ENCODE data around the gene CHST10.

The CHST10 gene

GRCh38 chr2:100383306-100383705 is 34.2 kb downstream of the CHST10 start:
- H3K27ac ChIP-seq (ENCODE audit: poor library complexity, severe bottlenecking) = no peak overlapping the region
- H3K27me3 ChIP-seq (ENCODE audit: insufficient read depth, poor library complexity, severe bottlenecking) = no peaks in the 10 kb centered on the region
- no peaks in the 10 kb centered on the region for H3K4me1 ChIP-seq (ENCODE audit: insufficient read depth, poor library complexity, severe bottlenecking)
- no peaks in the 10 kb centered on the region for H3K9me3 ChIP-seq (ENCODE audit: severe bottlenecking)
- no peak for TF ChIP-seq CTCF (IDR thresholded peaks at IDR 0.05; ENCODE audit: poor library complexity, severe bottlenecking)
- no peak overlapping the region for H3K4me3 ChIP-seq (ENCODE audit: severe bottlenecking)
- DNase-seq (ENCODE audit: low spot score) (no peak), ATAC-seq (ENCODE audit: low read depth) (no peak)
- H3K36me3 ChIP-seq (ENCODE audit: low read depth) = no peaks in the 10 kb centered on the region

- Histone ChIP-seq H3K36me3 (ENCODE audit: low read depth) (no peaks in the 10 kb centered on the region), H3K4me3 (ENCODE audit: severe bottlenecking) (no peak overlapping the region), H3K4me1 (ENCODE audit: insufficient read depth, poor library complexity, severe bottlenecking) (no peaks in the 10 kb centered on the region), H3K9me3 (ENCODE audit: severe bottlenecking) (no peaks in the 10 kb centered on the region), H3K27ac (ENCODE audit: poor library complexity, severe bottlenecking) (no peak overlapping the region), H3K27me3 (ENCODE audit: insufficient read depth, poor library complexity, severe bottlenecking) (no peaks in the 10 kb centered on the region)
- no peak for DNase-seq (ENCODE audit: low spot score)
- peak; percentile 82 for TF ChIP-seq CTCF (IDR thresholded peaks at IDR 0.05; ENCODE audit: poor library complexity, severe bottlenecking)
- ATAC-seq (ENCODE audit: low read depth) = peak; percentile 62; the same call in 2 of the 3 replicates
These were observed 36.2 kb downstream of the CHST10 start for GRCh38 chr2:100381240-100381639.

- Histone ChIP-seq H3K4me1 (ENCODE audit: insufficient read depth, poor library complexity, severe bottlenecking) (no peaks in the 10 kb centered on the region), H3K27me3 (ENCODE audit: insufficient read depth, poor library complexity, severe bottlenecking) (no peaks in the 10 kb centered on the region), H3K36me3 (ENCODE audit: low read depth) (no peaks in the 10 kb centered on the region), H3K4me3 (ENCODE audit: severe bottlenecking) (no peak overlapping the region), H3K27ac (ENCODE audit: poor library complexity, severe bottlenecking) (no peak overlapping the region), H3K9me3 (ENCODE audit: severe bottlenecking) (no peaks in the 10 kb centered on the region)
- no peak for DNase-seq (ENCODE audit: low spot score)
- ATAC-seq (ENCODE audit: low read depth) = no peak
- TF ChIP-seq CTCF (IDR thresholded peaks at IDR 0.05; ENCODE audit: poor library complexity, severe bottlenecking) = no peak
These were observed 36.8 kb downstream of the CHST10 start for GRCh38 chr2:100380681-100381080.

- no peaks in the 10 kb centered on the region for H3K9me3 ChIP-seq (ENCODE audit: severe bottlenecking)
- H3K27ac ChIP-seq (ENCODE audit: poor library complexity, severe bottlenecking) = no peak overlapping the region
- TF ChIP-seq CTCF (IDR thresholded peaks at IDR 0.05; ENCODE audit: poor library complexity, severe bottlenecking) = no peak
- no peak overlapping the region for H3K4me3 ChIP-seq (ENCODE audit: severe bottlenecking)
- ATAC-seq (ENCODE audit: low read depth) (no peak), DNase-seq (ENCODE audit: low spot score) (no peak)
- peaks cover 13% of the 10 kb centered on the region for H3K27me3 ChIP-seq (ENCODE audit: insufficient read depth, poor library complexity, severe bottlenecking)
- H3K36me3 ChIP-seq (ENCODE audit: low read depth) = no peaks in the 10 kb centered on the region
- H3K4me1 ChIP-seq (ENCODE audit: insufficient read depth, poor library complexity, severe bottlenecking) = no peaks in the 10 kb centered on the region
These were observed 40.6 kb downstream of the CHST10 start for GRCh38 chr2:100376836-100377235.

- Histone ChIP-seq H3K9me3 (ENCODE audit: severe bottlenecking) (peaks cover 2% of the 10 kb centered on the region), H3K4me1 (ENCODE audit: insufficient read depth, poor library complexity, severe bottlenecking) (peaks cover 8% of the 10 kb centered on the region), H3K36me3 (ENCODE audit: low read depth) (no peaks in the 10 kb centered on the region), H3K27me3 (ENCODE audit: insufficient read depth, poor library complexity, severe bottlenecking) (peaks cover 5% of the 10 kb centered on the region), H3K27ac (ENCODE audit: poor library complexity, severe bottlenecking) (no peak overlapping the region), H3K4me3 (ENCODE audit: severe bottlenecking) (no peak overlapping the region)
- DNase-seq (ENCODE audit: low spot score) (no peak), ATAC-seq (ENCODE audit: low read depth) (no peak)
- no peak for TF ChIP-seq CTCF (IDR thresholded peaks at IDR 0.05; ENCODE audit: poor library complexity, severe bottlenecking)
These were observed 50.3 kb downstream of the CHST10 start for GRCh38 chr2:100367163-100367562.

Measured in RWPE2 (cell line).